DMS53 treated with DMSO at 0.1 percent for 48 hours (cell line): ENCODE measurements around the gene OR10AD1.
A peak's percentile ranks its signal among the peaks of the same experiment; 100 is the strongest.
"Not testable (repeated sequence)": the region's sequence is repeated elsewhere in the genome, so short reads cannot be mapped to it uniquely, and the experiment has no call there.

Experiments
- DNase-seq: peaks from one replicate; lab custom pipeline; 2025; ENCODE audit not compliant: unreplicated experiment; lab: John Stamatoyannopoulos, UW

The OR10AD1 gene

DNA sequence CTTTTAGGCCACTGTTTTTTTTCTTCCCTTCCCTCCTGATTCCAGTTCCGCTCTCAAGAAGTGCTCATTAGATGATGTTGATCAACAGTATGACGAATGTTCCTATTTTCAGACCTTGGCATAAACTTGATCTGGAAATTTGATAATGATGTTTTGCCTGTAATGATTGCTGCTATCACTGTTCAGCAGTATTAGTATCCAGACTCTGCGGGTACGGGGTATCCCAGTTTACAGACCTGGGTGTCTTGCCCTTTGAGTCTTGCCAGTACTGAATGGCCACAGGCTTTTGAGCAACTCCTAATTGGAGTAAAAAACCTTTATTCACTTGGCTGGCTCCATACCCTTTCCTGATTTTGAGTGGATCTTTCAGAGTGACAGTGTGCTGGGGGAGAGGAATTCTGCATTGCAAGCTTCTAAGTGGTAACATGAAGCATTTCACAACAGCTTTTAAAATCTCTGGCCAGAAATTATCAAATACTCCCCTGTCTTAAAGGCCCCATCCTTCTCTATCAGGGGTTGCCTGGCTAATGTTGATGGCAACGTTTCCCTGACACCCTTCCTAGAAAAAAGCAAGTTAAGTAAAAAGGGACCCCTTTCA lies 39.8 kb downstream of the OR10AD1 start:
- DNase-seq: no peak

DNA sequence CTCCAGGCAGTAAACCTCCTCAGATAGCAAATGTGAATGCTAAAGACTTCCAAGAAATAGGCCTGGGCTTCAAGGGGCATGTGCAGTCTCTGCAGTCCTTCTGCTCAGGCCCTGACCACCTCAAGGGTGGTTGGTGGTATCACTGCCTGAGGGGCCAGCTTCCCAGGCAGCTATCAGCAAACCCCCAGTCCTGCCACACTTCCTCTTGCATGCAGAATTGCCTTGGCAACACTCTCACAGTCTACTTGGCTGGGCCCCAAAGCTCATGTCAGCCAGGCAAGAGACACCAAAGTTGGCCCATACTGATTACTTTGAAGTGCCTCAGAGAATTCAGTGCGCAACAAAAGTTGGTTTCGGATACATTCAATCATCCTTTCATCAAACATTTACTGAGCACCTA lies 42.3 kb downstream of the OR10AD1 start:
- no peak for DNase-seq

DNA sequence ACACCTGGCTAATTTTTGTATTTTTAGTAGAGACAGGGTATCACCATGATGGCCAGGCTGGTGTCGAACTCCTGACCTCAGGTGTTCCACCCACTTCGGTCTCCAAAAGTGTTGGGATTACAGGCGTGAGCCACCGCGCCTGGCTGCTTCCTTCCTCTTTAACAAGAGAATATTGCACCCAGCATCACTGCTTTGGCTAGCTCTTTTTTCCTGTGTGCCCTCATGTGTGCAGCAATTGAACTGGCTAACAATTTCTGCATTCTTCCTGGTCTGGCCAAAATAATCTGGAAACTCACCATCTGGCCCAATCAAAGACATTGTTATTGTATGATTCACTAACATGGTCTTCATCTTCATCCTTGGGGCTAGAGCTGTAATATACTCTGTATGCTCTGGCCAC lies 43.0 kb downstream of the OR10AD1 start:
- DNase-seq: no peak

DNA sequence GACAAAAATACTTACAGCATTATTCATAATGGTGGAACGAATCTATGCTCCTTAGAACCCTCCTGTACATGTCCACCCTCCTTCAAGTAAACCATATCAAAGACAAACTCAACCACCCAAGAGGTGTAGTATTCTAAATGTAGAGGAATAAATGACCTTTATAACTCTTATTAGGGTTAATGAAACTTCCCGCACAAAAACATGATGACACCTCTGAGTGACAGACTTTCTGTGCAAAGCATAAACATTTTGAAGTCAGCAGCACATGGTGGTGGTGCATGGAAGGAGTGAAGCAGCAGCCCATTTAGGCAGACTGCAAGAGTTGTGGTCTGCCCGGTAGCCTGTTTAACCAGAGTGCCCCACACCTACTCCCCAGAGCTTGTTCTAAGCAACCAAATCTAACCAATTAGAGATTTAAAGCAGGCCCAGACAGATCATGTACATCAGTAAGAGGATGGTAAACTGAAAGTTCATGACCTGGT lies 45.2 kb downstream of the OR10AD1 start:
- DNase-seq: no peak

DNA sequence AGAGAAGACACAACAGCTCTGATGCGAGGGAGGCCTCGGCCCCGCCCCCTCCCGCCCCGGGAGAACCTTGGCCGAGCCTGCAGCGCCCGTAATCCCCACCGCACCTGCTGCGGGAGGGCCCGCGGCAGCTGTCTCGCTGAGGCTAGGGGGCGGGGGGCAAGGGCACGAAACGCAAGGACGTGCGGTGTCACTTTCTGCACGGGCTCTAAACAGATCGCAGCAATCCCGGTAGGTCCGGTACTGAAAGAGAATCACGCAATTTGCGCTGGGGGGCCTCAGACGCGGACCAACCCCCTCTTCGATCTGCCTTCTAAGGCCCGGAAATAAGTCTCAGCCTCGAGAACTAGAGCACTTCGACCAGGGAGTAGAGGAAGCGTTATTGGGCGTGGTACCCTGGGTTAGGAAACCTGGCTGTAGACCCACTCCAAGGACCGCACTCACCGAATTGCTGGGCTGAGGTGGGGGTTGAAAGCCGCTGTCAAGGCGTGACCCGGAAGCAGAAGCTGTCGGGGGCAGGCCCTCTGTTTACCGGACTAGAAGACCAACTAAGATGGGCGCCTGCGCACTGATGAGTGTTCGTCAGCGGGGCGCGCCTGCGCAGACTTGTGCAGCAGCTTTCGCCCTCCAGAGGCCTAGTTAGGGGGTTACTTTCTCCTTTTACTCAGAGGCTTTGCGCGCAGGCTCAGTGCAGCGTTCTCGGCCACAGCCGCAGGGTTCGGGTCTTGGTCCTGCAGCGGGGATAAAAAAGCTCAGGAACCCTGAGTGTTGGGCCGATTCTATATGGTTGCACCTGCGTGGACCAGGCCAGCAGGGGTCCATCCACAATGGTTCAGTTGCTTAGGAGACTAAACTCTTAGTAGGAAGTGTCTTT lies 45.8 kb downstream of the OR10AD1 start, which contains the start of gene ASB8:
TSS of gene ASB8 (minus strand) at position 498 of the 871 bp plus-strand sequence. CDS start 4,019 bp downstream, outside the sequence.
- DNase-seq: peak; percentile 100

DNA sequence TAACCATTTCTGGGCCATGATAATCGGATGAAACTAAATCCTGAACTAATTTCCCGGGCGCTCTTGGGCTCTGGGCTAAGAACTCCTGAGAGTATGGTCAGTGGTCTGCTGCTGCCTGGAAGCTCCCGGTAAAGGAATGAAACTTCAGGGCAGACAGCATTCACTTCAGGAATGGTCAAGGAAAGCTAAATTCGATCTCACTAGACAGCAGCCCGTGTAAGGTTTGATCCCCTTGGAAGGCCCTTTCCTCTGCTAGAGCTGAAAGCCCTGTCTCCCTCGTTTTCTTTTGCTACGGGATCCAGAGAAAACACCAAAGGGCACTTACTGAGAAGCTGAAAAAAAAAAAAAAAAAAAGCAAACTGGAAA lies 46.5 kb downstream of the OR10AD1 start:
- DNase-seq: no peak

DNA sequence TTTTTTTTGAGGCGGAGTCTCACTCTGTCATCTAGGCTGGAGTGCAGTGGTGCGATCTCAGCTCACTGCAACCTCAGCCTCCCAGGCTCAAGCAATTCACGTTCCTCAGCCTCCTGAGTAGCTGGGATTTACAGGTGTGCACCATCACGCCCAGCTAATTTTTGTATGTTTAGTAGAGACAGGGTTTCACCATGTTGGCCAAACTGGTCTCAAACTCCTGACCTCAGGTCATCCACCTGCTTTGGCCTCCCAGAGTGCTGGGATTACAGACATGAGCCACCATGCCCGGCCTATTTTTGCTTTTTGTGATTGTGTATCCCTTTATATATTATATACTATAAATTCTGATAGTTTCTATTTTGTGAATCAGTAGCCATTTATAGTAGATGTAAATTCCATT lies 47.3 kb downstream of the OR10AD1 start:
- not testable (repeated sequence) for DNase-seq
